Activated CD8-positive, alpha-beta T cell treated with anti-CD3 and anti-CD28 coated beads for 36 hours (primary cell): ENCODE data around the gene SLC39A11. TPM values are rescaled to one million over a fixed set of nuclear protein-coding genes. Genes with fewer than 3 reads are reported as not detected.

ENCODE experiments used
- ATAC-seq: fragments of 200-7000 bp; cut with Tn5 transposase; one replicate; pipeline ENCODE4 v1.10.0; 2021; ENCODE audit warnings: mild to moderate bottlenecking, moderate library complexity
- CTCF ChIA-PET: fragments of 350-600 bp; sonication (Branson Sonifier 250); formaldehyde crosslinking; loops from one replicate; lab custom pipeline; 2021; ENCODE audit warnings: antibody characterized with exemption; lab: Charles Lee
- POLR2A ChIA-PET: fragments of 350-600 bp; sonication (Branson Sonifier 250); formaldehyde crosslinking; loops from one replicate; lab custom pipeline; 2021; ENCODE audit warnings: antibody characterized with exemption; lab: Charles Lee
- DNase-seq: peaks from one replicate; pipeline ENCODE4 v3.0.0-alpha.2; 2020
- H3K27ac Mint-ChIP-seq: one replicate; pipeline ENCODE4 v1.8.0; 2021; ENCODE audit warnings: mild to moderate bottlenecking, mixed read lengths
- H3K27me3 Mint-ChIP-seq: one replicate; pipeline ENCODE4 v1.8.0; 2021; ENCODE audit warnings: mixed read lengths
- H3K36me3 Mint-ChIP-seq: one replicate; pipeline ENCODE4 v1.8.0; 2021; ENCODE audit warnings: low read depth, mixed read lengths
- H3K4me1 Mint-ChIP-seq: one replicate; pipeline ENCODE4 v1.8.0; 2021; ENCODE audit warnings: low read depth, mixed read lengths
- H3K4me3 Mint-ChIP-seq: one replicate; pipeline ENCODE4 v1.8.0; 2021; ENCODE audit warnings: mild to moderate bottlenecking, moderate library complexity, mixed read lengths
- H3K9me3 Mint-ChIP-seq: one replicate; pipeline ENCODE4 v1.8.0; 2021; ENCODE audit warnings: mixed read lengths
- intact Hi-C: fragments of 100-400 bp; cut with micrococcal nuclease; formaldehyde crosslinking; loops from one replicate; pipeline ENCODE4 v1.10.0; 2022
- total RNA-seq, 2 experiments: library from RNA; stranded (reverse); gene quantifications; one replicate each; pipeline ENCODE4 v1.2.3, GENCODE V29; 2021
- TF ChIP-seq, protein P1 (sequence below): fragments of 200-600 bp; IDR thresholded peaks from one replicate; pipeline ENCODE4 v1.8.0; 2022; ENCODE audit warnings: antibody characterized with exemption, mild to moderate bottlenecking

SLC39A11 gene
- total RNA-seq, 2 experiments from 2014 or later: 14.4 to 14.9 TPM

DNA sequence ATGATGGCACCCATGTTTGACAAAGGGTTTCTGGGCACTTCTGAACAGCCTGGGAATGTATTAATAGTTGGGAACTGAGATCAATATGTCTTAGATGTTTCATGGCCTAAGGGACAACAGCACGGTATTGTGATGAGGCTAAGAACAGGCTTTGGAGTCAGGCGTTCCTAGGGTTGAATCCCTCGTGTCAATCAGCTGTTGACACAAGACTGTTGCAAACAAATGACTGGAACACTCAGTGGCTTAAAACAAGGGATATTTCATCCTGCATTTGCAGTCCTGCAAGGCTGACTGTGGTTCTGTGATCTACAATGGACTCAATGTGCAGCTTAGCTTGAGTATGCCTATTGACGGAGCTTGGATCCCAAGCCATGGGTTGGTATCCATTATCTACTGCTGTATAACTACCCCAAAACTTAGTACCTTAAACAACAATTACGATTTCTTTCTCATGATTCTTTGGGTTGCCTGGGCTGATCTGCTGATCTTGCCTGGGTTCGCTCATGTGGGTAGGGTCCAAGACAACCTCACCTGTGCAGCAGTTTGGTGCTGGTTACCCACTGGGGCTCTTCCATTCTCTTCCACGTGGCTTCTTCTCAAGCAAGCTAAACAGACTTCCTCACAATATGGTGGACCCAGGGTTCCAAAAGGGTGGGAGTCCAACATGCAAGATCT lies 472.4 kb downstream of the SLC39A11 start:
- TF ChIP-seq, protein P1, sequence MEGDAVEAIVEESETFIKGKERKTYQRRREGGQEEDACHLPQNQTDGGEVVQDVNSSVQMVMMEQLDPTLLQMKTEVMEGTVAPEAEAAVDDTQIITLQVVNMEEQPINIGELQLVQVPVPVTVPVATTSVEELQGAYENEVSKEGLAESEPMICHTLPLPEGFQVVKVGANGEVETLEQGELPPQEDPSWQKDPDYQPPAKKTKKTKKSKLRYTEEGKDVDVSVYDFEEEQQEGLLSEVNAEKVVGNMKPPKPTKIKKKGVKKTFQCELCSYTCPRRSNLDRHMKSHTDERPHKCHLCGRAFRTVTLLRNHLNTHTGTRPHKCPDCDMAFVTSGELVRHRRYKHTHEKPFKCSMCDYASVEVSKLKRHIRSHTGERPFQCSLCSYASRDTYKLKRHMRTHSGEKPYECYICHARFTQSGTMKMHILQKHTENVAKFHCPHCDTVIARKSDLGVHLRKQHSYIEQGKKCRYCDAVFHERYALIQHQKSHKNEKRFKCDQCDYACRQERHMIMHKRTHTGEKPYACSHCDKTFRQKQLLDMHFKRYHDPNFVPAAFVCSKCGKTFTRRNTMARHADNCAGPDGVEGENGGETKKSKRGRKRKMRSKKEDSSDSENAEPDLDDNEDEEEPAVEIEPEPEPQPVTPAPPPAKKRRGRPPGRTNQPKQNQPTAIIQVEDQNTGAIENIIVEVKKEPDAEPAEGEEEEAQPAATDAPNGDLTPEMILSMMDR: no peak
- Mint-ChIP-seq H3K9me3 (no peaks in the 10 kb centered on the region), H3K4me1 (peaks cover 8% of the 10 kb centered on the region), H3K27me3 (peaks cover 39% of the 10 kb centered on the region), H3K36me3 (no peaks in the 10 kb centered on the region), H3K4me3 (no peak overlapping the region), H3K27ac (no peak overlapping the region)
- intact Hi-C loops: no loop called here
- POLR2A ChIA-PET: no interaction called here
- no peak for ATAC-seq
- CTCF ChIA-PET: interaction anchor here (0.9 kb wide), 1 partner anchor 59 kb away, joined by 3 read pairs; no protein-coding TSS in a partner anchor
- no peak for DNase-seq

DNA sequence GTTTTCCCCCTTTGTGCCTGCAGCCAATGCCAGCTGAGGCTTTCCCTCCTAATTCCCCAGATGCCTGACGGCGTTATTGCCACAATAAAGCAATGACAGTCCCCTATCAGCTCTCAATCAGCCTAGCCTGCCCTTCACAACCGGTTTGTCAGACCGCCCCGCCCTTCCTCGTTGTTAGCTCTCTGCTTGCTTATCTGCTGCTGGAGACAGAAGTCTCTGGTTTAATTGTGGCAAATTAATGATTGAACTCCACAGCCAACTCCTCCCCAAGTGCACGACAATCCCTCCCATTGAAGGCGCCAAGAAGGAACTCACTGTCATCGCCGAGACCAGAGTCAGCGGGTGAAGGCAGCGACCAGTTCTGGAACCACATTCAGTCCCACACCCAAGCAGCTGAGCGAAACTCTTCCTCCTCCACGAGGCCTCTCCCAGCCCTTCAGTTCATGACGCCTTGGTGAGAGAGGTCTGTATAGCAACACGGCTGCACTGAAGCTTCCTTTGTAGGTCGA lies 474.4 kb downstream of the SLC39A11 start:
- no peaks in the 10 kb centered on the region for H3K36me3 Mint-ChIP-seq
- no peaks in the 10 kb centered on the region for H3K9me3 Mint-ChIP-seq
- ChIA-PET CTCF (interaction anchor here (0.8 to 1.0 kb wide), 3 partner anchors 26 to 110 kb away, joined by 3 to 6 read pairs (median 4); no protein-coding TSS in a partner anchor), POLR2A (no interaction called here)
- H3K27me3 Mint-ChIP-seq: peaks cover 47% of the 10 kb centered on the region
- DNase-seq (peak; percentile 13), ATAC-seq (no peak)
- TF ChIP-seq, protein P1: no peak
- no peak overlapping the region for H3K4me3 Mint-ChIP-seq
- H3K27ac Mint-ChIP-seq: no peak overlapping the region
- peaks cover 8% of the 10 kb centered on the region for H3K4me1 Mint-ChIP-seq
- intact Hi-C loops: no loop called here

DNA sequence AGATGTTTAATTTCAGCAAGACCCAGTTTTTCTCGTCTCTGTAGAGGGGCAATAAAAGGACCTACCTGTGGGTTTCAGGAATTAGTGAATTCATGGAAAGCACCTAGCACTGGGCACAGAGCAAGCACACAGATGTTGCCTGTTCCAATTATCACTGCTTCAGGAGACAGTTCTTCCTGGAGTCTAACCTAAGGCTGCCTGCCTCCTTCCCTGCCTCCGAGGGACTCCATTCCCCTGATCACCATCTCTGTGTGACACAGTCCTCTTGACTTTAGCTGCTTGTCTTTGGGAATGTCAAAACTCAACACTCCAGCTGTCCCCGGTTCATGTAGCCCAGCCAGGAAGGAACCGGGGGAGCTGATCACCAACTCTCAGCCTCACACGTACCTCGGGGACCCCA lies 474.9 kb downstream of the SLC39A11 start:
- Mint-ChIP-seq H3K36me3 (no peaks in the 10 kb centered on the region), H3K4me1 (peaks cover 8% of the 10 kb centered on the region), H3K27me3 (peaks cover 43% of the 10 kb centered on the region), H3K9me3 (no peaks in the 10 kb centered on the region), H3K4me3 (no peak overlapping the region), H3K27ac (no peak overlapping the region)
- ChIA-PET POLR2A (no interaction called here), CTCF (interaction anchor here (0.8 to 1.0 kb wide), 3 partner anchors 25 to 110 kb away, joined by 3 to 6 read pairs (median 4); no protein-coding TSS in a partner anchor)
- no peak for DNase-seq
- no peak for ATAC-seq
- TF ChIP-seq, protein P1: no peak
- intact Hi-C loops: no loop called here

DNA sequence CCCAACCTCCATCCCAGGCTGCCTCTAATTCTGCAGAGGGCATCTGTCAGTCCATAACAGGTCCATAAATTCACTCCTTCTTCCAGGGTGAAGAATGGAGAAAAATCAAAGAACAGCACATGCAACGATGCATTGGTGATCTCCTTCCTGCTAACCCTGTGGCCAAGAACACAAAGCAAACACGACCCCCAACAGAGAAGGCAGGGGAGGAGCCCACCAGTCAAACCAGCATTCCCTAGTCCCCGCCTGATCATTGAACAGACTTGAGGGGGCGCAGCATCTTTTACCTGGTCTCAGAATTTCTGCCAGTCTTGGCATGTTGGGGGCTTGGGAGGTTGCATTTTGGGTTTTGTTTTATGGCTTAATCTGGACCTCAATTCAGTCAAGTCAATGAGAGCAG lies 476.0 kb downstream of the SLC39A11 start:
- no peak overlapping the region for H3K27ac Mint-ChIP-seq
- intact Hi-C loops: no loop called here
- CTCF ChIA-PET: no interaction called here
- POLR2A ChIA-PET: no interaction called here
- ATAC-seq (no peak), DNase-seq (no peak)
- TF ChIP-seq, protein P1: no peak
- peaks cover 8% of the 10 kb centered on the region for H3K4me1 Mint-ChIP-seq
- H3K27me3 Mint-ChIP-seq: peaks cover 39% of the 10 kb centered on the region
- H3K9me3 Mint-ChIP-seq: no peaks in the 10 kb centered on the region
- H3K4me3 Mint-ChIP-seq: no peak overlapping the region
- no peaks in the 10 kb centered on the region for H3K36me3 Mint-ChIP-seq

DNA sequence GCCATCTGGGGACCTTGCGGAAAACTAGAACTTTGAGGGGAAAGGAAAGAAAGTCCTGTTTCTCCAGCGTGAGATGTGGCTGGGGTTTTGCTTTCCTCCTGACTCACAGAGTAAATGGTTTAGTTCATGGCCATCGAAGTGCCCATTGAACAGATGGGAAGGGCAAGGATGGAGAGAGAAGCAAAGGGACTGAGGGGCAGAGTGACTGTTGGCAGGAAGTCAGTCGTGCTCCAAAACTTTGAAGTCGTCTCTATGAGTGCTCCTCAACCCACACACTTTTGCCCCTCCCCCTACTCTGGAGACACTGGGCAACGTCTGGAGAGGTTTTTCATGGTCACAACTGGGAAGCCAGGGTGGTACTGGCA lies 476.9 kb downstream of the SLC39A11 start:
- DNase-seq: no peak
- intact Hi-C loops: no loop called here
- no peak overlapping the region for H3K27ac Mint-ChIP-seq
- no peaks in the 10 kb centered on the region for H3K36me3 Mint-ChIP-seq
- POLR2A ChIA-PET: no interaction called here
- H3K4me3 Mint-ChIP-seq: no peak overlapping the region
- CTCF ChIA-PET: interaction anchor here (0.7 kb wide), 1 partner anchor 56 kb away, joined by 3 read pairs; no protein-coding TSS in a partner anchor
- H3K9me3 Mint-ChIP-seq: no peaks in the 10 kb centered on the region
- peaks cover 42% of the 10 kb centered on the region for H3K27me3 Mint-ChIP-seq
- ATAC-seq: no peak
- TF ChIP-seq, protein P1: no peak
- H3K4me1 Mint-ChIP-seq: peaks cover 8% of the 10 kb centered on the region
